Measurements from ENCODE around the gene CLDN9.

DNA sequence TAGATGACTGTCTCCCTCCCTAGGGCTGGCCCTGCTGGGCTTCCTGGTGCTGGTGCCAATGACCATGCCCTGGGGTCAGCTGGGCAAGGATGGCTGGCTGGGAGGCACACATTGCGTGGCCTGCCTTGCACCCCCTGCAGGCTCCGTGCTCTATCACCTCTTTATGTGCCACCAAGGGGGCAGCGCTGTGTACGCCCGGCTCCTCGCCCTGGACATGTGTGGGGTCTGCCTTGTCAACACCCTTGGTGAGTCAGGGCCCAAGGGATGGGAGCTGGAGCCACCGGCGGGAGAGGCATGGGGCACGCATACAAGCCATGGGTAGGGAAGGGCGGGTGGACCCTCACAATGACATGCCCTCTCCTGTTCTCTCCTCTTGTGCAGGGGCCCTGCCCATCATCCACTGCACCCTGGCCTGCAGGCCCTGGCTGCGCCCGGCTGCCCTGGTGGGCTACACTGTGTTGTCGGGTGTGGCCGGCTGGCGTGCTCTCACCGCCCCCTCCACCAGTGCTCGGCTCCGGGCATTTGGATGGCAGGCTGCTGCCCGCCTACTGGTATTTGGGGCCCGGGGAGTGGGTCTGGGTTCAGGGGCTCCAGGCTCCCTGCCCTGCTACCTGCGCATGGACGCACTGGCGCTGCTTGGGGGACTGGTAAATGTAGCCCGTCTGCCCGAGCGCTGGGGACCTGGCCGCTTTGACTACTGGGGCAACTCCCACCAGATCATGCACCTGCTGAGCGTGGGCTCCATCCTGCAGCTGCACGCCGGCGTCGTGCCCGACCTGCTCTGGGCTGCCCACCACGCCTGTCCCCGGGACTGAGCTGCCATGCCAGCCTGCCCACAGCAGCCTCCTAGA lies 41.4 kb upstream of the CLDN9 start:
- no peak for TF ChIP-seq POLR2A (IDR thresholded peaks at IDR 0.05)
- TF ChIP-seq, protein P1, sequence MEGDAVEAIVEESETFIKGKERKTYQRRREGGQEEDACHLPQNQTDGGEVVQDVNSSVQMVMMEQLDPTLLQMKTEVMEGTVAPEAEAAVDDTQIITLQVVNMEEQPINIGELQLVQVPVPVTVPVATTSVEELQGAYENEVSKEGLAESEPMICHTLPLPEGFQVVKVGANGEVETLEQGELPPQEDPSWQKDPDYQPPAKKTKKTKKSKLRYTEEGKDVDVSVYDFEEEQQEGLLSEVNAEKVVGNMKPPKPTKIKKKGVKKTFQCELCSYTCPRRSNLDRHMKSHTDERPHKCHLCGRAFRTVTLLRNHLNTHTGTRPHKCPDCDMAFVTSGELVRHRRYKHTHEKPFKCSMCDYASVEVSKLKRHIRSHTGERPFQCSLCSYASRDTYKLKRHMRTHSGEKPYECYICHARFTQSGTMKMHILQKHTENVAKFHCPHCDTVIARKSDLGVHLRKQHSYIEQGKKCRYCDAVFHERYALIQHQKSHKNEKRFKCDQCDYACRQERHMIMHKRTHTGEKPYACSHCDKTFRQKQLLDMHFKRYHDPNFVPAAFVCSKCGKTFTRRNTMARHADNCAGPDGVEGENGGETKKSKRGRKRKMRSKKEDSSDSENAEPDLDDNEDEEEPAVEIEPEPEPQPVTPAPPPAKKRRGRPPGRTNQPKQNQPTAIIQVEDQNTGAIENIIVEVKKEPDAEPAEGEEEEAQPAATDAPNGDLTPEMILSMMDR (IDR thresholded peaks at IDR 0.05), result no peak

Data from esophagus squamous epithelium (tissue), 4 donors.